ENCODE measurements around the gene B3GALT6. TPM values are rescaled to one million over a fixed set of nuclear protein-coding genes. Genes with fewer than 3 reads are reported as not detected.

Gene B3GALT6
- total RNA-seq, 1 experiment from 2014 or later: 27.1 TPM

DNA sequence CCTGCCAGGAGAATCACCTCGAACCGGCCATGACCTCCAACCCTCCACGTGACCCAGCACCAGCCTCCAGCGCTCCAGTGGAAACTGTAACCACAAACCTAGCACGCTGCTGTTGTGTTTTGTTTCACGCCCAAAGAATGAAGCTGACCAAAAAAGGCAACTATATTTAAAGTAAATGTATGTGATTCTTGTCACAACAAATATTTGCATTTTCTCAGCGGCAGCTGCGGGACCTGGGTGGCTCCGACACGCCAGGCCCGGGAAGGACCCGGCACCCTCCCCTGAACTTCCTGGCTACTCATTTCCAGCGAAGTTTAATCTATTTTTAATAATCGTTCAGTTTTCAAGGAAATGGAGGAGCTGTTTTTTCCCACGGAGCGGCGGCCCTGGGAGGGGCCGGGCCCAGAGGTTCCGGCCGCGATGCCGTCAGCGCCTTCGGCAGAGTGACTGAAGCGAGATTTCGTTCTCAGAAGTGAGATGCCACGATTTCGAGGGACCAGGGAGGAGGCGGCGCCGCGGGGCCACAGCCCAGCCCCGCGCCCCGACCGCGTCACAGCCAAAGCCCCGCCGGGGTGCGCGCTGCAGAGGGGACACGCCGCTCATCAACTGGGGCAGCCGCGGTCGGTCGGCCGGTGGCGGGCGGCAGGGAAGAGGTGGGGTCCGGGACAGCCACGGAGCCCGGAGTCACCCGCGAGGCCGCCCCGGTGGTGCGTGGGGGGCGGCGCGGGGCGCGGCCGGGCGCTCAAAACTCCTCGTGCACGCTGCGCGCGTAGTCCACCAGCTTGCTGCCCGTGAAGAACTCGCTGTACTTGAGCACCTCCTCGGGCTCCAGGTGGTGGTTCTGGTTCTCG lies 15.0 kb upstream of the B3GALT6 start:
- Histone ChIP-seq H3K14ac (ENCODE audit: insufficient read depth, low read length) (no peak overlapping the region), H2BK5ac (ENCODE audit: insufficient read length, low read length) (no peak overlapping the region), H3K9me3 (ENCODE audit: control insufficient read depth, low read depth, low read length) (no peaks in the 10 kb centered on the region), H4K91ac (ENCODE audit: insufficient read length, low read depth, low read length) (no peak overlapping the region), H3K23ac (ENCODE audit: insufficient read length, low read depth, low read length) (no peak overlapping the region), H4K8ac (replicated peaks; ENCODE audit: insufficient read length, low read depth, low read length) (no peak overlapping the region), H3K79me1 (ENCODE audit: insufficient read depth, low read depth, low read length, poor library complexity, severe bottlenecking) (no peaks in the 10 kb centered on the region), H3K4ac (ENCODE audit: low read depth, low read length) (no peak overlapping the region), H3T11ph (ENCODE audit: low read length) (no peak overlapping the region), H2BK12ac (ENCODE audit: insufficient read length, low read depth, low read length) (no peak overlapping the region), H3K79me2 (ENCODE audit: insufficient read depth, low read length) (no peaks in the 10 kb centered on the region), H2BK15ac (ENCODE audit: low read depth, low read length) (no peak overlapping the region), H3K18ac (ENCODE audit: insufficient read length, low read depth, low read length) (no peak overlapping the region), H2AK5ac (ENCODE audit: insufficient read length, low read length) (no peak overlapping the region), H2BK120ac (ENCODE audit: low read depth, low read length, poor library complexity, severe bottlenecking) (no peak overlapping the region), H2AFZ (ENCODE audit: low read length) (no peak overlapping the region), H3K27me3 (ENCODE audit: insufficient read depth, low read length) (no peaks in the 10 kb centered on the region), H3K27ac (ENCODE audit: insufficient read length, low read depth, low read length) (no peak overlapping the region), H4K20me1 (ENCODE audit: control insufficient read depth, insufficient read depth, insufficient read length) (no peaks in the 10 kb centered on the region), H4K5ac (ENCODE audit: insufficient read length, low read depth, low read length) (no peak overlapping the region), H3K4me1 (ENCODE audit: insufficient read depth, low read length) (no peaks in the 10 kb centered on the region), H3K23me2 (ENCODE audit: insufficient read length, low read depth, low read length, poor library complexity, severe bottlenecking) (no peaks in the 10 kb centered on the region), H2BK20ac (ENCODE audit: low read depth, low read length, poor library complexity, severe bottlenecking) (no peak overlapping the region), H3K4me2 (ENCODE audit: insufficient read depth, insufficient read length, low read length) (no peak overlapping the region), H3K56ac (ENCODE audit: insufficient read length, low read depth, low read length) (no peak overlapping the region), H3K9ac (ENCODE audit: extremely low read depth, insufficient read length, low read length) (no peak overlapping the region)
- TF ChIP-seq, protein P1, sequence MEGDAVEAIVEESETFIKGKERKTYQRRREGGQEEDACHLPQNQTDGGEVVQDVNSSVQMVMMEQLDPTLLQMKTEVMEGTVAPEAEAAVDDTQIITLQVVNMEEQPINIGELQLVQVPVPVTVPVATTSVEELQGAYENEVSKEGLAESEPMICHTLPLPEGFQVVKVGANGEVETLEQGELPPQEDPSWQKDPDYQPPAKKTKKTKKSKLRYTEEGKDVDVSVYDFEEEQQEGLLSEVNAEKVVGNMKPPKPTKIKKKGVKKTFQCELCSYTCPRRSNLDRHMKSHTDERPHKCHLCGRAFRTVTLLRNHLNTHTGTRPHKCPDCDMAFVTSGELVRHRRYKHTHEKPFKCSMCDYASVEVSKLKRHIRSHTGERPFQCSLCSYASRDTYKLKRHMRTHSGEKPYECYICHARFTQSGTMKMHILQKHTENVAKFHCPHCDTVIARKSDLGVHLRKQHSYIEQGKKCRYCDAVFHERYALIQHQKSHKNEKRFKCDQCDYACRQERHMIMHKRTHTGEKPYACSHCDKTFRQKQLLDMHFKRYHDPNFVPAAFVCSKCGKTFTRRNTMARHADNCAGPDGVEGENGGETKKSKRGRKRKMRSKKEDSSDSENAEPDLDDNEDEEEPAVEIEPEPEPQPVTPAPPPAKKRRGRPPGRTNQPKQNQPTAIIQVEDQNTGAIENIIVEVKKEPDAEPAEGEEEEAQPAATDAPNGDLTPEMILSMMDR (conservative IDR thresholded peaks at IDR 0.05): no peak
- Mint-ChIP-seq H3K4me1 (peaks cover 0 to 4% of the 10 kb centered on the region in 2 experiments; a peak in 1 of 4 replicates), H3K9me3 (no peaks in the 10 kb centered on the region; a peak in 1 of 5 replicates), H3K36me3 (ENCODE audit: insufficient read depth in 1 of 3, low read depth in 3 of 3) (peaks cover 13 to 36% (median 27%) of the 10 kb centered on the region in 3 experiments; a peak in 6 of 7 replicates), H3K27ac (peak overlapping the region in 2 of 3 experiments; percentile 84 to 95; a peak in 2 of 7 replicates), H3K27me3 (ENCODE audit: low read depth) (no peaks in the 10 kb centered on the region; the same call in 1 of the 2 replicates), H3K4me3 (no peak overlapping the region; a peak in 1 of 5 replicates)
- DNase-seq: no peak
- no CpG with 5 or more reads among the region's 74 CpGs for WGBS (ENCODE audit: extremely low coverage, insufficient read length, low lambda C conversion rate)

Data from H9 (cell line).